CD4-positive, alpha-beta T cell treated with Interleukin-15 for 1 hour (primary cell): Measurements from ENCODE around the gene FUNDC2.

Experiments
- DNase-seq: peaks from one replicate; pipeline ENCODE4 v3.0.0-alpha.2; 2020

Gene FUNDC2

DNA sequence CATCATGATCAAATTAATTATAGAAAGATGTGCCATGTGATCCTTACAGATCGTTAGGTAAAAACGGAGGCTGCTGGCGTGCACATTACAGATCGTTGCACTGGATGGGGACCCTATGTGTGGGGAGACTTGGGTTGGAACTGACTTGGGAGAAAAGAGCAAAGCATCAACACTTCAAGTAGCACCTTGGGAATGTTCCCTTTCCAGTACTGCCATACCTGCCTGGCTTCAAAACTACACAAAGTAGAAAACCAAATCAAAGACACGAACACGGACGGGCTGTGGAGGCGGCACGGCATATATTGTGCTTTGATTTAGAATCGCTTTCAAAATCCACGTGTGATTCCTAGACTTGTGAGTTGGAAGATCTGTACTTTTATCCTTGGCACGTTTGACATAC lies 43.4 kb downstream of the FUNDC2 start:
- no peak for DNase-seq

DNA sequence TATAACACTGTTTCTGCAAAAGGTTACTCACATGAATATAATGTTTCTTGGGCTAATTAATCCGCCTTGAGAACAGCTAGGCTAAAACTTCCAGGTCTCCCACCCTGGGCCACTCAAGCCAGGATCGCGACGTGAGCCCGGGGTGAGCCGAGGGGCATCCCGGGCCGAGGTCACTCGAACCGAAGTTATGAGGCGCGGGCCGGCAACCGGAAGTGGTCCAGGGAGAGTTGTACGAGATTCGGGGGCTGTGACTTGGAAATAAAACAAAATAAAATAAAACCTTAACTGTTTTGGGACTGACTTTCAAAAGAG lies 44.0 kb downstream of the FUNDC2 start:
- no peak for DNase-seq

DNA sequence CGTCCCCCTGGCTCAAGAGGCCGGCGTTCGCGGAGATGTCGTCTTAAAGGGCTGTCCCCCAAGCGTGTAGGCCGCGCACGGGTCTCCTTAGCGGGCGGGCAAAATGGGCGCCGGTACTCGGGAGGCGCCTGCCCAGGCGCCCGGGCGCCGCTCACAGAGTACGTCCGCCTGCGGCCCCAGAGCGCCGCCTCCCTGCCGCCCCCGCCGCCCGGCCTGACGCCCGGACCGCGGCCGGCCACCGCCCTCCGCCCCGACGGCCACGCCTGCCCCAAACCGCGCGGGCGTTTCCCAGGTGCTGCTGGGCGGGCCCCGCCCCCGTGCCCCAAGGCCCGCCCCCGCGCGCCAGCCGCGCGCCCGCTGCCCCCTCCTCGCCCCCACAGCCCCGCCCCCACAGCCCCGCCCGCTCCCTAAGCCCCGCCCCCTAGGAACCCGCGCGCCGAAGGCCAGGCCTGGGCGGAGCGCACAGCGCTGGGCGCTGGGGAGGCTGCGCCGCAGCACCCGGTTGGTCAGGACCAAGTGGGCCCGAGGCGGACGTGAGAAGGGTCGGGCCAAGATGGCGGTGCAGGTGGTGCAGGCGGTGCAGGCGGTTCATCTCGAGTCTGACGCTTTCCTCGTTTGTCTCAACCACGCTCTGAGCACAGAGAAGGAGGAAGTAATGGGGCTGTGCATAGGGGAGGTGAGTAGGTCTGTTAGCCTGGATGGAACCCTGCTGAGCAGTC lies 44.5 kb downstream of the FUNDC2 start, which contains the start of the genes BRCC3, CMC4 and MTCP1:
Gene BRCC3 (plus strand): TSS at position 534 of the 719 bp plus-strand sequence. CDS start 20 bp downstream, at position 554.
Gene CMC4 (minus strand): TSS at position 162 of the 719 bp plus-strand sequence. CDS start 7,113 bp downstream, outside the sequence.
Gene MTCP1 (minus strand): TSS at position 162 of the 719 bp plus-strand sequence. CDS start 5,126 bp downstream, outside the sequence.
- DNase-seq, result peak; percentile 82

DNA sequence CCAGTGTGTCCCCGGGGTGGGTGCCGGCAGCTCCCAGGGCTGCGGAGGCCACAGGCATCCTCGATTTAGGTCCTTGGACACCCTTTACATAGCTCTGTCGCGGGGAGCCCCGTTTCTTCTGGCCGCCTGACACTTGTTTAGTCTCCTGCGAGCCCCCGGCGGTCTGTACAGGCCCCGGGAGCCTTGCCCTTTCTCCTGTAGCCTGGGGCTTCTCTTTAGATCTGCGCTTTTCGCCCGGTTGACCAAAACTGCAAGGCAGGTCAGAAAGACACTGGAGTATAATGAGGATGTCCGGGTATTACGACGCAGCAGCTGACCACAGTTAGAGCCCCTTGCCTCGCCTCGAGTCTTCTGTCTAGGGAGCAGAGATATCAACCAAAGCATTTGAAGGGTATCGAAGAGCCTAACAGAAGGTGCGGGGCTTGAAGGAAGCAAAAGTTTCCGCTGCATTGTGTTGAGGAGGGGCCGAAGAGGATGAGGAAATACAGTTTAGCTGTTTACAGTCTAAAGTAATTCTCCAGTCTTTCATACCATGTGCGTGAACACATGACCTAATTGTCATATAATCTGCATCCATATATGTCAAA lies 45.1 kb downstream of the FUNDC2 start:
- no peak for DNase-seq

DNA sequence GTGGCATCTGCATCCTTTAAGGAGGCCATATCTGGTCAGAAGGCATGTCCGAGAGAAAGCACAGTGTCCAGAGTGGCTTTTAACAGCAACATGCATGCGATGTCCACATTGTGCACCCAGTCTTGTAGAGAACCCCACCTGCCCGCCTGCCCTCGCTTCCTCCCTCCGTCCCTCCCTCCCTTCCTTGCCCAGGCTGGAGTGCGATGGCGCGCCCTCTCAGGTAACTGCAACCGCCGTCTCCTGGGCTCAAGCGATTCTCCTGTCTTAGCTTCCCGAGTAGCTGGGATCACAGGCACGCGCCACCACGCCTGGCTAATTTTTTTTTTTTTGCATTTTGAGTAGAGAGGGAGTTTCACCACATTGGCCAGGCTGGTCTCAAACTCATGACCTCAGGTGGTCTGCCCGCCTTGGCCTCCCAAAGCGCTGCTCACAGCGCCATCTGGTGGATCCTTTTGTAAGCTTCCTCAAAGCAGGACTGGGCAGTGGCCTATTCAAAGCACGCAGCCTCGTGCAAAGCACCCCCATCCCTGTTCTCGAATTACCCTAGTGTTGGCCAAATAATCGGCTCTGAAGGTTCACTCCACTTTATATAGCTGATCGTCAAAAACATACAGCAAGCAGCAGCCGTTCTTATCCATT lies 59.7 kb downstream of the FUNDC2 start:
- DNase-seq, result peak; percentile 30

DNA sequence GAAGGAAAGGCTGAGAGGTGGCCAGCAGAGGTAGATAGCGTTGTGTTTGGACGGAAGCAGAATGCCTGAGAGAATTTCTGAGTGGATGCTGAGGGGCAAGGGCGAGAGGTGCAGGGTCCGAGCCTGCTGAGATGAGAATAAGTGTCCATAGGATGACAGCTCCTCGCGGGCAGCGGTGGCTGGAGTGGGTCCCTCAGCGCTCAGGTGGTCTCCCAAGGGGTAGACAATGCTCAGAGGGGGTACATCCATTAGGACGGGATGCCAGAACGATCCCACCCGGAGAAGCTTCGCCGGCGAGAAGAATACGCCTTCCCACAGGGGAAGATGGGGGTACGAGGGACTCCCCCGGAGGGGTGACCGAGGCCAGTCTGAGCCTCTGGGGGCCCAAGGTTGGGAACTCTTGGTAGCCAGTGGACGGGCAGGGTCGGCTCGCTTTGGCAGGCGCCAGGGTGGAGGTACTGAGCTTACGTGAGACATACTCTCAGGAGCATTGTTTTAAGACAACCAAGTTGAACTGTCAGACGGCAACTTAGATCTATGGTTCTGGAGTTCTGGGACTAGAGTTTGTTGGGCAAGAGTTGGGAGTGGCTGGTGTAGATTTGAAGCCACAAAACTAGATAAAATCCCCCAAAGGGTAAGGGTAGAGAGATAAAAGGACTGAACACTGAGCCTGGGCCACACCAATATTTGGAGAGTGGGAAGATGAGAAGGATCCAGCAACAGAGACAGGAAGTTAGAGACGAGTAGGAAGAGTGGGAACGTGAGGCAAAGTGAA lies 60.5 kb downstream of the FUNDC2 start:
- no peak for DNase-seq

DNA sequence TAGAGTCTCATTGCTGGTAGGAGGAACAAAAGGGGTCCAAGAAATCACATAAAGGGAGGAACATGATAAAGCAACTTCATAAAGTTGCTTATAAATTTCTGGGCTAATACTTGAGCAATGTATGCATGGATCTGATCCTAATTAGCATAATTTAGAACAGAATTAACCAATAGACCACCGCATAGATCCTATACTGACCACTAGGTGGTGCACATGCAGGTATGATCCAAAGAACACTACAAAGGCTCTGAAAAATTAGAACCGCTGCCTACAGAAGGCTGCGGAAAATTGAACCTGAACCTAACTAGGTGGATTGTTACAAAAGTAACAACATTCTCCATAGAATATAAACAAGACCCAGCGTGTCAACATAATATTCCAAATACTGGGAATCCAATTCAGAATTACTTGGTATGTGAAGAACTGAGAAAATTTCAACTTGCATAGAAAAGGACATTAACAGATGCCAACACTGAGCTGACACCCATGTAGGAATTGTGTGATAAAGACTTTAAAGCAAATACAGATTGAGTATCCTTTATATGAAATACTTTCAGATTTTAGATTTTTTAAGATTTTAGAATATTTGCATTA lies 67.9 kb downstream of the FUNDC2 start:
- no peak for DNase-seq

DNA sequence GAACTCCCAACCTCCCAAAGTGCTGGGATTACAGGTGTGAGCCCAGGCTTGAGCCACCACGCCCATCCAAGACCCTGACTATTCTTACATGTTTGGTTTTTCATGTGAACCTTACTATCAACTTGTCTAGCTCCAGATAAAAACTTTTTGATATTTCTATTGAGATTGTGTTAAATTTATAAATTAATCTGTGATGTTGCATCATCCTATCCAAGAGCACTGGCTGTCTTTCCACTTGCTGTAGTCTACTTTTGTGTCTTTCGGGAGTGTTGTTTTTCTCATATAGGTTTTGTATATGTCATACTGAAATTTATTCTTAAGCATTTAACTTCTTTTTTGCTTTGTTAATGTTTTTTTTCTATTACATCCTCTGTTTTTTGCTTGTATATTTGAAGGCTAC lies 79.3 kb downstream of the FUNDC2 start:
- DNase-seq, result no peak

DNA sequence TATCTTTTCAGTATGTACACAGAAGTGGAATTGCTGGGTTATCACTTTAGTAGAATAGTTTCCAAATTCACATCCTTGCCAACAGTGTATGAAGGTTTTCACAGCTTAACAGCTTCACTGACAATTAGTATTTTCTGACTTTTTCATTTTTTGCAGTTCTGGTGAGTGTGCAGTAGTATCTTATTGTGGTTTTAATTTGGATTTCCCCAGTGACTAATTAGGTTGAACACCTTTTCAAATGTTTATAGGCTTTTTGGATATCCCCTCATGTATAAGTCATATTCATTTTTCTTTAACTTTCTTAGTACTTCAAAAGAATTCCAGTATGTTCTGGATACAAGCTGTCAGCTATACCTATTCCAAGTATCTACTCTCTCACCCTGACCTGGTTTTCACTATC lies 81.8 kb downstream of the FUNDC2 start:
- no peak for DNase-seq
